GM18508 (cell line): ENCODE data around the gene FDX2.

Experiments
- ATAC-seq: cut with Tn5 transposase; IDR thresholded peaks from one replicate; pipeline ENCODE4 v1.9.1; 2021; ENCODE audit warnings: moderate number of reproducible peaks; ENCODE audit not compliant: insufficient read depth, unreplicated experiment

The FDX2 gene

GRCh38 chr19:10306327-10306726 lies 9.5 kb downstream of the FDX2 start:
- no peak for ATAC-seq

DNA sequence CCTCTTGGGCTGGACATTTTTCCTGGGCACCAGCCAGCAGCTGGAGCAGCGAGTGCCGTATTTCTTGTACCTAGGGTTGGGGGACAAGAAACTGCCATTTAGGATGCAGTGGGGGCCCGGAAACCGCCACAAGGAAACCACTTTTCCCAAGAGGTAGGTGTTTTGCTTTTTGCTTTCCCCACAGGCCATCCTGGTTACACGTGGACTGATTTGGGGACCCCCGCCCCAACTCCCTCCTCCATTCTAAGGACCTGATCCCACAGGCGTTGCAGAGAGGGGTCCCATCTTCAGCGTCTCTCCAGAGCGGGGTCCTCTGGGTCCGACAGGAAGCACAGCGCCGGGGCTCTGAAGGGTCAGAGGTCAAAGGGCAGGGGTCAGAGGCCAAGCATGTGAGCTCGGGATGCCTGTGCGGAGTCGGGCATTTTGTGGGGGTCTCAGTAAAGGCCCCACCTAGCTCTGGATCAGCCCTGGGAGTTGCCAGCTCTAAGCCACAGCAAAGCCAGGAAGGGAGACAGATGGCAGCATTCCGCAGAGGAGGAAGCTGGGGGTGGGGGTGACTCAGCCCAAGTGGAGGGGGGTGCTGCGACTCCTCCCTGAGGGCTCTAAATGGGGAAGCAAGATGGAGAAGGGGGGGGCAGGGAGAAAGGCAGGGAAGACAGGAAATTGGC lies 10.5 kb downstream of the FDX2 start:
- ATAC-seq = no peak

GRCh38 chr19:10299545-10300458 lies 16.0 kb downstream of the FDX2 start:
- no peak for ATAC-seq

DNA sequence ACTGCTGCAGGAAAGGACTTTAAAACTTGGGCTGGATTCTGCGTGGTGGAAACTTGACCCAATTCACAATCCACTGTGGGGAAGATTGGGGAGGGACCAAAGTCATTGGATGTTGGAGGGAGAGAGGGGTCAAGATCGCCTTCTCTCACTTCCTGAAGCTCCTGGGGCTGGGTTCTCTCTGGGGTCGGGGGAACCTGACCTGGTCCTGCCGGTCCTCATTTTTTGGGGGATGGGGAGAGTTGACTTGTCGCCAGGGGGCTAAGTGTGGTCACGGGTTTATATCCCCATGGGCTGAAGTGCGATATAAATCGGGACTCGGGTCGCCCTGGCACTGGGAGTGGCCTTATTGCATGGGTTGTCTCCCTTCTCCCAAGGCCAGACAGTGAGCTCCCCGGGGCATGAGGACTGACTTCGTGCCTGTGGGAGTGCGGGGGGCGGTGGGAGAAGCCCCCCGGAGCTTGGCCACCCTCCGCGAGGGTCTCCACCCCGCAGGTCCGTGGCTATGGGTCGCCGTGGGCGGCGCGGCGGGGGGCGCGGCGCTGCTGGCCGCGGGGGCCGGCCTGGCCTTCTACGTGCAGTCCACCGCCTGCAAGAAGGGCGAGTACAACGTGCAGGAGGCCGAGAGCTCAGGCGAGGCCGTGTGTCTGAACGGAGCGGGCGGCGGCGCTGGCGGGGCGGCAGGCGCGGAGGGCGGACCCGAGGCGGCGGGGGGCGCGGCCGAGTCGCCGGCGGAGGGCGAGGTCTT lies 19.8 kb downstream of the FDX2 start:
- no peak for ATAC-seq

- ATAC-seq = no peak
These were observed 20.4 kb downstream of the FDX2 start for GRCh38 chr19:10295305-10295846.

DNA sequence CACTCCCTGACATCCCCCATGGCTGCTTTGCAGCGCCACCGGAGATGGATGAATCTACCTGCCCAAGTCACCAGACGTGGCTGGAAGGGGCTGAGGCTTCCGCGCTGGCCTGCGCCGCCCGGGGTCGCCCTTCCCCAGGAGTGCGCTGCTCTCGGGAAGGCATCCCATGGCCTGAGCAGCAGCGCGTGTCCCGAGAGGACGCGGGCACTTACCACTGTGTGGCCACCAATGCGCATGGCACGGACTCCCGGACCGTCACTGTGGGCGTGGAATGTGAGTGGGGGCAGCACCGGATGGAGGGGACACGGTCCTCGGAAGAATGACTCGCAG lies 21.5 kb downstream of the FDX2 start:
- no peak for ATAC-seq

GRCh38 chr19:10293637-10294367 lies 22.0 kb downstream of the FDX2 start:
- no peak for ATAC-seq

DNA sequence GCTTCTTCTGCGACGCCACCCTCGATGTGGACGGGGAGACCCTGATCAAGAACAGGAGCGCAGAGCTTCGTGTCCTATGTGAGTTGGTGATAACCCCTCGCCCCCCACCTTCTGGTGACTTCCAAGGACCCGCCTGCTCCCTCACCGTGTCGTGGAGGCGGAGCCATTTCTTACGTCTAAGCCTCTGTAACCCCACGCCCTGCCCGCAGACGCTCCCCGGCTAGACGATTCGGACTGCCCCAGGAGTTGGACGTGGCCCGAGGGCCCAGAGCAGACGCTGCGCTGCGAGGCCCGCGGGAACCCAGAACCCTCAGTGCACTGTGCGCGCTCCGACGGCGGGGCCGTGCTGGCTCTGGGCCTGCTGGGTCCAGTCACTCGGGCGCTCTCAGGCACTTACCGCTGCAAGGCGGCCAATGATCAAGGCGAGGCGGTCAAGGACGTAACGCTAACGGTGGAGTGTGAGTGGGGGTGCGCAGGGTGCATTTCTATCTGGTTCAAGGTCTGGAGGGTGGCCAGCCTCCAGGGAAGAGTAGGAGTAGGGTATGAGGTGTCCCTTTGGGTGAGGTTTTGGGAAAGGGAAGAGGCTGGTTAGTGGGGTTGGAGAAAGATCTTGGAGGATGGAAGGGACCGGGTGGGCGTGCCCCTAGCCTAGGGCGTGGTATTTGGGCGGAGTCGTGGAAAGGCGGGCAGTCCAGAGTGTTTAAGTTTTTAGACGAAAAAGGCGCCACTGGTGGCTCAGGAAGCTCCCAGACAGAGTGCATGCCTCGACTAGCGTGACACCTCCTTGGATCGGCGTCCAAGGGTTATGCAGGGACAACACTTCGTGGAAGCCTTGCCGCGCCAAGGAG lies 22.8 kb downstream of the FDX2 start:
- no peak for ATAC-seq

- ATAC-seq = no peak
These were observed 23.5 kb downstream of the FDX2 start for GRCh38 chr19:10292206-10292788.

DNA sequence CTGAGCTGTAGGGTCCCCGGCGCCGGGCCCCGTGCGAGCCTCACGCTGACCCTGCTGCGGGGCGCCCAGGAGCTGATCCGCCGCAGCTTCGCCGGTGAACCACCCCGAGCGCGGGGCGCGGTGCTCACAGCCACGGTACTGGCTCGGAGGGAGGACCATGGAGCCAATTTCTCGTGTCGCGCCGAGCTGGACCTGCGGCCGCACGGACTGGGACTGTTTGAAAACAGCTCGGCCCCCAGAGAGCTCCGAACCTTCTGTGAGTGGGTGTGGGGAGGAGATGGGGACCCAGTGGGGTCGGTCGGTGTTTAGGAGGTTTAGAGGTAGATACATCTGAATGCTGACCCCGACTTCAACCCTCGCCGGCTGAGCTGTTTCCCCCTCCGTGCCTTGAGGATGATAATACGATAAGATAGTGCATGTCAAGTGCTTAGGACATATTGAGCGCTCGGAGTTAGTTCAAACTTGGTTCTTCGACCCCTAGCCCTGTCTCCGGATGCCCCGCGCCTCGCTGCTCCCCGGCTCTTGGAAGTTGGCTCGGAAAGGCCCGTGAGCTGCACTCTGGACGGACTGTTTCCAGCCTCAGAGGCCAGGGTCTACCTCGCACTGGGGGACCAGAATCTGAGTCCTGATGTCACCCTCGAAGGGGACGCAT lies 24.1 kb downstream of the FDX2 start:
- no peak for ATAC-seq

GRCh38 chr19:10290876-10291553 lies 24.8 kb downstream of the FDX2 start:
- no peak for ATAC-seq

DNA sequence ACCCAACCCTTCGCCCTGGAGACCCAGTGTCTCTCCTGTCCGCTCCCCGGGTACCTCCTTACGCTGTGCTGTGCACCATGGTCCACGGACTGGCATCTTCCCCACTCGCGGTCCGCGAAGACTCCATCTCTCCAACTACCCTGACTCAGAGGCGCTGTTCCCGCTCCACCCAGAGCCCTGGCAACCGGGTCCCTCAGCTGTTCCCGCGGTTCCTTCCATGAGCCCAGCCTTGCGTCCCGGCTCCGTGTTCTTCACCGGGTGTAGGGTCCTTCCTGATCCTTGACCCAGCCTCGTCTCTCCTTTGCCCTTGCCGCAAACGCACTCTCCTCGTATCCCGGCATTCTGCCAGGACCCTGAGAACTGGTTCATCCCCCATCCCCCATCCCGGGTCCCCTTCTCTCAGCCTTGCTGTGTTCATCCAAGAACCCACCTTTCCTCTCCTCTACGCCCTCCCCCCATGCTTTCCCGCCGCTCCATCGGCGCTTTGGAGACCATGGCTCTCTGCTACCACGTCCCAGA lies 25.4 kb downstream of the FDX2 start:
- no peak for ATAC-seq

- ATAC-seq = no peak
These were observed 25.9 kb downstream of the FDX2 start, which contains the start of gene ICAM5 for GRCh38 chr19:10289836-10290356. Gene ICAM5 (plus strand): TSS chr19:10289952. CDS start chr19:10290044, 92 bp downstream.

DNA sequence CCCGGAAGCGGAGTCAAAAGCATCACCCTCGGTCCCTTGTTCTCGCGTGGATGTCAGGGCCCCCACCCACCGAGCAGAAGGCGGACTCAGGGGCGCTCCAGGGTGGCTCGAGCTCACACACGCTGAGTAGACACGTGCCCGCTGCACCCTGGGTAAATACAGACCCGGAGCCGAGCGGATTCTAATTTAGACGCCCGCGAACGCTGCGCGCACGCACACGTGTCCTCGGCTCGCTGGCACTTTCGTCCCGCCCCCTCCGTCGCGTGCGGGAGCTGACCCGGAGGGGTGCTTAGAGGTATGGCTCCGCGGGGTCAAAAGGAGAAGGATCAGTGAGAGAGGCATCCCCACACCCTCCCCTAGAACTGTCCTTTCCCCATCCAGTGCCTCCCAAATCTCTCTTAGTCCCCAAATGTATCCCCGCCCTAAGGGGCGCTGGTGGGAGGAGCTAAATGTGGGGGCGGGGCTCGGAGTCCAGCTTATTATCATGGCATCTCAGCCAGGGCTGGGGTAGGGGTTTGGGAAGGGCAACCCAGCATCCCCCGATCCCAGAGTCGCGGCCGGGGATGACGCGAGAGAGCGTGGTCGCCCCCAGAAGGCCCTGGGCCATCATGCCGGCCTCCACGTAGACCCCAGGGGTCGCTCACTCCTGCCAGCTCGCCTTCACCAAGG lies 26.5 kb downstream of the FDX2 start:
- ATAC-seq = no peak

DNA sequence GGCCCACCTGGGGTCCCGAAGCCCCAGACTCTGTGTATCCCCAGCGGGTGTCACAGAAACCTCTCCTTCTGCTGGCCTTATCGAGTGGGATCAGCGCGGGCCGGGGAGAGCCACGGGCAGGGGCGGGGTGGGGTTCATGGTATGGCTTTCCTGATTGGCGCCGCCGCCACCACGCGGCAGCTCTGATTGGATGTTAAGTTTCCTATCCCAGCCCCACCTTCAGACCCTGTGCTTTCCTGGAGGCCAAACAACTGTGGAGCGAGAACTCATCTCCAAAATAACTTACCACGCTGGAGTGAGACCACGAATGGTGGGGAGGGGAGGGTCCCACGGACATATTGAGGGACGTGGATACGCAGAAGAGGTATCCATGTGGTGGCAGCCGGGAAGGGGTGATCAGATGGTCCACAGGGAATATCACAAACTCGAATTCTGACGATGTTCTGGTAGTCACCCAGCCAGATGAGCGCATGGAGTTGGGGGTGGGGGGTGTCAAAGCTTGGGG lies 27.1 kb downstream of the FDX2 start:
- no peak for ATAC-seq
